Measurements from ENCODE around the gene UBC. TPM values are rescaled to one million over a fixed set of nuclear protein-coding genes. Genes with fewer than 3 reads are reported as not detected.
A peak's percentile ranks its signal among the peaks of the same experiment; 100 is the strongest.

Gene UBC
- 759 TPM for polyA plus RNA-seq (ENCODE audit: insufficient read length)

GRCh38 chr12:124914392-124915238 is at the start of gene UBC:
Gene UBC (minus strand): TSS chr12:124914650. CDS start chr12:124913771, 879 bp downstream.
- DNase-seq (ENCODE audit: low read depth): peak; percentile 81

GRCh38 chr12:124963211-124963610 is 48.8 kb upstream of the UBC start:
- DNase-seq (ENCODE audit: low read depth): no peak

DNA sequence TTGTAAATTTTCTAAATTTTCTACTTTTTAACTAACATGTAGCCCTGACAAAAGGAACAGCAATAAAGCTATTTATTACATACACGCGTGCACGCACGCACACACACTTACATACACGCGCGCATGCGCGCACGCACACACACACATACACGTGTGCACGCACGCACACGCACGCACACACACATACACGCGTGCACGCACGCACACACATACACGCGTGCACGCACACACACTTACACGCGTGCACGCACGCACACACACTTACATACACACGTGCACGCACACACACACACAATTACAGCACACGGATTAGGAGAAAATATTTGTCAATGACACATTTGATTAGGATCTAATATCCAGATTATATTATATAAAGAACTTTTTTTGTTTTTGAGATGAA is 46.6 kb upstream of the UBC start:
- no peak for DNase-seq (ENCODE audit: low read depth)

DNA sequence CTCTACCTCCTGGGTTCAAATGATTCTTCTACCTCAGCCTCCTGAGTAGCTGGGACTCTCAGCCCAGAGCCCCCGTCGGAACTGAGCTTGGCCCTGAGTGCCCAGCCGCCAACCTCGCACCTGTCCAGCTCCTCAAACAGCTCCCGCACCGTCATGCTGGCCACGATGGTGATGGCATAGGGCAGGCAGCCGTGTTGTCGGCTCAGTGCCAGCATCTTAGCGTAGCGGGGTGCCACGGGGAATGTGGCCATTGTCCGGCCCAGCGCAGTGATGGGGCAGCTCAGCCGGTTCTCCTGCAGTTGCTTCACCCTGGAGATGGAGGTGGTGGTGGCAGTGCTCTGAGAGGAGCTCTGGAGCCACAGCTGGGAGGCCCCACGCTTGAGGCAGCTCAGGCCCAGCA is 42.1 kb upstream of the UBC start:
- DNase-seq (ENCODE audit: low read depth): no peak

DNA sequence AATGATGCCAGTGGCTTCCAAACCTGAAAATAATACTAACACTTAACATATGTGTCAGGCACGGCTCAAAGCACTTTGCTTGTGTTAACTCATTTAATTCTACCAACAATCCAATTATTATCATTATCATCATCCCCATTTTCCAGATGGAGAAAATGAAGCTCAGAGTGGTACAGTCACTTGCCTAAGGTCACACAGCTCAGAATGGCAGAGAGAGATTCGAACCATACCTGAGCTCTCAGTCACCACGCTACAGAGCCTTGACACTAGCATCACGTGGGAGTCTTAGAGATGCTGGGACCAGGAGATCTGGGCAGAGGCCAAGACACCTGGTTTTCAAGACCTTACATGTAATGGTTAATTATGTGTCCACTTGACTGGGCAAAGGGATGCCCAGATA is 40.3 kb upstream of the UBC start:
- DNase-seq (ENCODE audit: low read depth): no peak

DNA sequence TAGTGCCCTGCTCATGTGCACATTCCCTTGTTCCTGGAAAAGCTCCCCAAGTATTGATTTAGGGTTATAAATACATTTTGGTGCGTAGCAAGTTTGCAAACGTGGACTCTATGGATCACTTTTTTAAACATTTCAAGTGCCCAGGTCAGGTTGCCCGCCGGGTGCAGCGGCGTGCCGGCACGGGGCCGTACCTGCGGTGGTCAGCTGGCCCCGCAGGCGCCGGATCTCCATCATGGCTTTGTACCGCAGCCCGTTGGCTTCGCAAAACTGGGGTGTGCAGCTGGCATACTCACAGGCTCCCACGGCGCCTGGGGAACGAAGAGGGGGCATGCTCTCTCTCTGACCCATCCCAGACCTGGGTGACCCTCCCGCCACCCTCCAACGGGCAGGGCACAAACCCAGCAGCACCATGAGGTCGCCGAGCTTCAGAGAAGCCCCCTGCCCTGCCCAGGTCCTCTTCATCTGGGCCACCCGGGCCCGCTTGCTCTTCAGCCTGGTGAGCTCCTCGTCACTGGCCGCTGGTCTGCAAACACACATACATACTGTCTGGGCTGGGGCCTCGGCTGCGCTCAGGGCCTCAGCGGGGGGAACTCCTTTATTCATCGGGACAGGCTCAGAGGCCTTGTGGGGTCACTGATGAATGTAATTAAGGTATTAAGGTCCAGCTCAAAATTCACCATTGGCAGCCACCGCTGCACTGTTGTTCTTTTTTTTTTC is 39.4 kb upstream of the UBC start:
- DNase-seq (ENCODE audit: low read depth): no peak

GRCh38 chr12:124952801-124953200 is 38.4 kb upstream of the UBC start:
- no peak for DNase-seq (ENCODE audit: low read depth)

GRCh38 chr12:124952295-124952694 is 37.8 kb upstream of the UBC start:
- DNase-seq (ENCODE audit: low read depth): no peak

DNA sequence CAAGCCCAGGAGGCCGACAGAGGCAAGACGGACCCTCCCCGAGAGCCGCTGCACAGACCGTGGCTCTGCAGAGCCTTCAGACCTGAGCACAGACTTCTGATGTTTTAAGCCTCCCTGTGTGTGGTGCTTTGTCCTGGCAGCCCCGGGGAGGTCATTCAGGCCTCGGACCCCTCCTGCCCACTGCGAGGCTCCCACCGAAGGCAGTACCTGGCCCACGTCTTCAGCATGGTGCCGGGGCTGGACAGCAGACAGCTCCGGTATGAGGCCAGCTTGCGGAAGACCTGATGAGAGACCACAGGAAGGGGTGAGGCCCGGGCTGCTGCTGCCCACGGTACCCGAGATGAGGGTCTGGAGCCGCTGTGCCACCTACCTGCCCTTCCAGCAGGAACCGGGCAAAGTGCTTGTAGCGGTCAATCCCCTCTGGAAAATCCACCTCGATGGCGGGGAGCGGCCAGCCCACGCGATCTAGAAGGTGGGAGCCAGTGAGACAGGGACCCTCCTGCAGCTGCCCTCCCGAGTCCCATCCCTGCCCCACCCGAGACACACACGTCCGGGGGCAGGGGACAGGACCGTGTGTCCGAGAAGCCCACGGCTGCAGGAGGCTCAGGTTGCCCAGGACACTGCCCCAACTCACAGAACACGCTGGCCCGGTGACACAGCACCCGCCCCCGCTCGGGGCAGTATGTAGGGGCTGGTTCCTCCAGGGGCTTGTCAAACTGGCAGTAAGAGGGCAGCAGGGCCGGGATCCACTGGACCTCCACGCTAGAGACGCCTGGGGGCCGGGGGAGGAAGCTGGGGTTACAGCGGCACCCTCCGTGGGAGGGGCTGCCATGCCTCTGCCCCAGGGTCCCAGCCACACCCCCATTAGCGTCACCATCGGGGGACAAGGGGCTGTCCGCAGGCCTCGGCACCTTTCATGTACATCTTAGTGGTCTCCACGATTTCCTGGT is 35.6 kb upstream of the UBC start:
- no peak for DNase-seq (ENCODE audit: low read depth)

DNA sequence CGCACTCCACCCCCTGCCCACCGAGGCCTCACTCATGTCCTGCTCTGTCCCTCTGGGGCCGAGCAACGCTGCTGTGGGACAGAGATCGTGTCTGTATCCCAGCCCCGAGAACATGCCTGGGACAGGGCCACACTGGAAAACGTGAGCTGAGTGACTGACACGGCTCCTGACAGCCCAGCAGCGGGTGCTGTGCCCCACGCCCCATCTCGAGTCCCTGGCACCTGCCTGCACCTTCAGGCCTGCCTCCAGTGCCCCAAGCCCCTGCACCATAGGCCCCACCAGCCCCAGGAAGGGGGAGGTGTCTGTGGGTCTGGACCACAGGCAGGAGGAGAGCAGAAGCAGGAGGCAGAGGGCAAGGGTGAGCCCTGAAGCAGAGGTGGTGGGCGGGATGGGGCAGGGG is 34.6 kb upstream of the UBC start:
- DNase-seq (ENCODE audit: low read depth): no peak

GRCh38 chr12:124947561-124948398 is 33.3 kb upstream of the UBC start:
- no peak for DNase-seq (ENCODE audit: low read depth)

DNA sequence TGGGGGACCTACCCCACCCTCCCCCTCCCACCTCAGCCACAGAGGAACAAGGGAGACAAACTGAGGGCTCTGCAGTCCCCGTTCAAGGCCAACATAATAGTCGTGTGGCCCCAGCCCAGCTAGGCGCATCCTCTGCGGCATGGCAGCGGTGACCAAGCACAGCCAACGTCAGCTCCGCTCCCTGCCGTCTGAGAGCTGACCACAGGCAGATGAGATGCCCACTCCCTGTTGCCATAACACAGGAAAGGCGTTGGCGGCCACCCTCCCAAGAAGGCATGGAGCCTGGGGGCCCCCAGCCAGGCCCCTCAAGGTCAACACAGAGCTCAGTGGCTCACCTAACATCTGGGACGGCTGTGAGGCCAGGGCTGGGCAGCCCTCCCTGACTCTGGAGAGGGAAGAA is 32.6 kb upstream of the UBC start:
- DNase-seq (ENCODE audit: low read depth): no peak

GRCh38 chr12:124946447-124946793 is 32.0 kb upstream of the UBC start:
- no peak for DNase-seq (ENCODE audit: low read depth)

DNA sequence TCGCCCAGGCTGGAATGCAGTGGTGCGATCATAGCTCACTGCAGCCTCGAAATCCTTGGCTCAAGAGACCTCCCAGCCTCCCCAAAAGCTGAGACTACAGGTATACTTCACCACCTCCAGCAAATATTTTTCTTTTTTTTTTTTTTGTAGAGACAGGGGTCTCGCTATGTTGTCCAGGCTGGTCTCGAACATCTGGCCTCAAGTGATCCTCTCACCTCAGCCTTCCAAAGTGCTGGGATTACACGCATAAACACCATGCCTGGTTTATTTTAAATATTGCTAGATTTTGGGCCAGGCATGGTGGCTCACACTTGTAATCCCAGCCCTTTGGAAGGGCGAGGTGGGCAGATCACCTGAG is 26.7 kb upstream of the UBC start:
- DNase-seq (ENCODE audit: low read depth): no peak

DNA sequence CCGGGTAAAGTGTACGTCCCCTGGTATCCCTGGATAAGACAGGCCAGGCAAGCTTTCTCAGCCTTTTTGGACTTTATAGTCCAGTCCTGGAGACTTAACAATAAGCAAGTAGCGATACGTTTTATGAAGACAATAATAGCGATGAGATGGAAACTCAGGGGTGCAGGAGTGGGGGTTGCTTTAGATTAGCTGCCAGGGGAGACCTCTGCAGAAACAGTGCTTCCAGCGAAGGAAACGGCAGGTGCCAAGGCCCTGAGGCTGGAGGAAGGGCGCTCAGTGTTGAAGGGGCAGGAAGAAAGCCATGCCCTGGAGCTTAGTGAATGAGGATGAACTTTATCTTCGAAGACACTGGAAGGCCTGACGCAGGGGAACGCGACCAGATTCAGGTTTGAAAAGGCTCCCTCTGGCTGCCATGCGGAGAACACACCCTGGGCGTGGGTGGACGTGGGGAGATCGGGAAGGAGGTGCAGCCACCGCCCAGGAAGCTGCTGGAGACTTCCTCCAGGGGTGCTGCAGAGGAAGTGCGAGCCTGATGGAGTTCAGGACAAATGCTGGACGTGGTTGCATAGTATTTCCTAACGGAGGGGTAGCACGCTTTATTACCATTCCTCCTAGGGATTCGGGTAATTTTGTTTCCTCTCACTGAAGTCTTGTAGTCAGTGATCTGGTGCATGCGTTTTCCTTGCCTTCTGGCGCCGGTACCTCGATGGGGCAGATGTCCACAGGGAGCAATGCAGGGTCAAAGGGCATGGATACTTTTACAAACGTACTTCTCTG is 26.1 kb upstream of the UBC start:
- no peak for DNase-seq (ENCODE audit: low read depth)

DNA sequence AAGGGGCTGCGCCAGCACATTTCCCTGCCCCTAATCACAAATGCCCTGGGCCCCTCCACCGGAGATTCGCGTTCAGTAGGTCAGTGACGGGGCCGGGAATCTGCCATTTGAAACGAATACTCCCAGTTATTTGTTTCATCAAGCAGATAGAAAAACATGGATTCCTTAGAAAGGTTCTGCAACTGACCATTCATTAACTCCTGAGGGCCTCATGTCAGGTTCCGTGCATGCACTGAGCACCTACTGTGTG is 25.6 kb upstream of the UBC start:
- no peak for DNase-seq (ENCODE audit: low read depth)

DNA sequence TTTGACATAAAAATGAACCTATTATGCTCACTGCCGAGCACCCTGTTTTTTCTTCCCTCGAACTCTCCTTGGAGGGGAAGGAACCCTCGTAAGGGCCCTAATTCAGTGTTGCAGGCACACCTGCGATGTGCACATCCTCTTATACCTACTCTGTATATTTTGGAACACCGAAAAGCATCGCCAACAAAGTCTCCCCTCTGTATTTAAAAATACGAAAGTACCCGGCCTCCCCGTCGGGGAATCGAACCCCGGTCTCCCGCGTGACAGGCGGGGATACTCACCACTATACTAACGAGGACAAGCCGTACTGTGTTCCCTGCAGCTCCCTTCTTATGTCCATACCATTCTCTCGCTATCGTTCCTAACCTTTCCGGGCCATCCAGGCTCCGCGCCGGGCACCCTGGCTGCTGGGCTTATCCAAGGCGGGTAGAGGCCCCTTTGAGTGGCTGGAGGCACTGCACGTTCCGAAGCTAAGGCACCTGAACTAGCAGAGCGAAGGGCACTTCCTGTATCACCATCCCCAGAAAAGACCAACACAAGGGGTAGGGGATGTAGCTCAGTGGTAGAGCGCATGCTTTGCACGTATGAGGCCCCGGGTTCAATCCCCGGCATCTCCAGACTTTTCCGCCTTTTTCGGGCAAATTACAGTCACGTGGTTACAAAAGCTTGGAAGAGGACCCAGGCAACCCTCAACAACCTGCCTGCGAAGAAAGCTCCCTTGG is 25.1 kb upstream of the UBC start:
- DNase-seq (ENCODE audit: low read depth): peak; percentile 81

GRCh38 chr12:124939079-124939420 is 24.6 kb upstream of the UBC start:
- DNase-seq (ENCODE audit: low read depth): no peak

DNA sequence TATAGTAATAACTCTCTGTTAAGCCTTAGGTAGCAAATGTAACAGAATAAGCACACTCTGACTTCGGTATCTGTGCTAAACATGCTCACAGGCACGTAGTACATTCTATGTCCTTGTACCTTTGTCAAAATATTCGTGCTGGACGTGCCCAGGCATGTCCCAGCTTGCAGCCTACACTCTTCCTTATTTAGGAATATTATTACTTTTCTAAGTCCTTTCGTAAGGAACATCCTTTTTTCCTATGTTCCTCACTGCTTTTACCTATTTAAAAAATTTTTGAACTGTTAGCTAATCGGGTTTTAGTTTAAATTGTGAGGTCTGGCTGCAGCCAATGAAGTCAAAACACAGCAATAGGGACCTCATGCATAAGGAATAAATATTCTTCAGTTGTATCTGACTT is 24.1 kb upstream of the UBC start:
- DNase-seq (ENCODE audit: low read depth): no peak

DNA sequence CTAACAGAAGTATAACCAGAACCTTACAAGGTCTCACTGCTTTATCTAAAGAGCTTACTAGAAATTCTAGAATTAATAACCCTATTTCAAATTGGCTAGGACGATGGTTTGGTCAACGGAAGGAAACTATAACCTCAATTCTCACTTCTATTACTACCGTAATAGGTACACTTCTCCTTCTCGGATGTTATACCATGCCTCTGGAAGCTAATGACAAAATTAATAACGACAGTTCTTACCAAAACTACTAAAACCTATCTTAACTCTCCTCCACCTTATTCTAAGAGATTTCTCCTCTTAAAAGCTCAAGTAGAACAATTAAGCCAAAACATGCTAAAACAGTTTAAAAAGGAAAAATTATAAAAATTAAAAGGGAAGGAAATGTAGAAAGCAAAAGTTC is 23.7 kb upstream of the UBC start:
- DNase-seq (ENCODE audit: low read depth): no peak
